Hepatocyte (in vitro differentiated cells): Measurements from ENCODE around the gene TMEM235.

Experiments used
- CTCF ChIP-seq: fragments of 200-600 bp; sonication (generic); IDR thresholded peaks from 2 replicates; pipeline ENCODE4 v1.5.1; 2016; ENCODE audit warnings: antibody characterized with exemption, mild to moderate bottlenecking; ENCODE audit not compliant: poor library complexity
- EZH2 ChIP-seq: fragments of 200-600 bp; sonication (generic); IDR thresholded peaks from 2 replicates; pipeline ENCODE4 v1.6.1; 2016; ENCODE audit warnings: antibody characterized with exemption, mild to moderate bottlenecking, borderline replicate concordance
- EZH2phosphoT487 ChIP-seq: fragments of 200-600 bp; sonication (generic); IDR thresholded peaks from one replicate; pipeline ENCODE4 v1.6.1; 2018; ENCODE audit warnings: antibody characterized with exemption, mild to moderate bottlenecking, low read depth, moderate library complexity; ENCODE audit not compliant: unreplicated experiment, severe bottlenecking

GRCh38 chr17:78248051-78248914 is 16.9 kb downstream of the TMEM235 start:
- TF ChIP-seq EZH2 (no peak), CTCF (no peak), EZH2phosphoT487 (no peak)
